ENCODE data around the gene COPS6.

DNA sequence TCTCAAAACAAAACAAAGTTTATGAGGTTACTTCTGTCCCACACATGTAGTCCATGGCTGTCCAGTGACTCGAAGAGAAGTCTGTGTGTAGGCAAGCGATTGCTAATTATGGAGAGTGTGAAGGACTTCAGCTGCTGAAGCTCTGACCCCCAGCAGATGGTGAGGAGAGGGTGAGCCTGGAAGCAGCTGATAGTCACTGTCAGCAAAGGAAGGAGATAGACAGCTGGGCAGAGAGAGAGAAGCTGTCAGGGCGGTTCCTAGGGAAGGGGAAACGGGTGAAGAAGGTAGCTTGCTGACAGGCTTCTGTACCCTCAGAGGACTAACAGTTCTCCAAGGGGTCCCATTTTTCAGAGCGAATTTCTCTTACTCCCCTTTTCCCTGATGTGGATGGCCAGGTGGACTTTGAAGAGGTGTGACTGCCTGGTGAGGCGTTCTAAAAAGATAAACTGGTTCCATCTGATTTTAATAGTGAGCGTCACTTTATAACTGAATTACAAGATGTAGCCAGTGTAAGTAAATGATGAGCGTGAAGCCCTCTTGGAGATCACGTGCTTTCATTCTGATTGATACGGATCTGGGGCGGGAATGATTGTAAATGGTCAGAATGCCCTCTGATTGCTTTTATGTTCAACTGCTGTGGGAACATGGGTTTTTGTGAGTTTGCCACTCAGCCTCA is 27.1 kb upstream of the COPS6 start:
- TF ChIP-seq GABPA (IDR thresholded peaks at IDR 0.05 in 1 of 2, conservative IDR thresholded peaks at IDR 0.05 in 1 of 2): no peak
- TF ChIP-seq, protein P1, sequence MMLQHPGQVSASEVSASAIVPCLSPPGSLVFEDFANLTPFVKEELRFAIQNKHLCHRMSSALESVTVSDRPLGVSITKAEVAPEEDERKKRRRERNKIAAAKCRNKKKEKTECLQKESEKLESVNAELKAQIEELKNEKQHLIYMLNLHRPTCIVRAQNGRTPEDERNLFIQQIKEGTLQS (IDR thresholded peaks at IDR 0.05): no peak
- no peak for TF ChIP-seq RXRA (IDR thresholded peaks at IDR 0.05)
- TF ChIP-seq, protein P2, sequence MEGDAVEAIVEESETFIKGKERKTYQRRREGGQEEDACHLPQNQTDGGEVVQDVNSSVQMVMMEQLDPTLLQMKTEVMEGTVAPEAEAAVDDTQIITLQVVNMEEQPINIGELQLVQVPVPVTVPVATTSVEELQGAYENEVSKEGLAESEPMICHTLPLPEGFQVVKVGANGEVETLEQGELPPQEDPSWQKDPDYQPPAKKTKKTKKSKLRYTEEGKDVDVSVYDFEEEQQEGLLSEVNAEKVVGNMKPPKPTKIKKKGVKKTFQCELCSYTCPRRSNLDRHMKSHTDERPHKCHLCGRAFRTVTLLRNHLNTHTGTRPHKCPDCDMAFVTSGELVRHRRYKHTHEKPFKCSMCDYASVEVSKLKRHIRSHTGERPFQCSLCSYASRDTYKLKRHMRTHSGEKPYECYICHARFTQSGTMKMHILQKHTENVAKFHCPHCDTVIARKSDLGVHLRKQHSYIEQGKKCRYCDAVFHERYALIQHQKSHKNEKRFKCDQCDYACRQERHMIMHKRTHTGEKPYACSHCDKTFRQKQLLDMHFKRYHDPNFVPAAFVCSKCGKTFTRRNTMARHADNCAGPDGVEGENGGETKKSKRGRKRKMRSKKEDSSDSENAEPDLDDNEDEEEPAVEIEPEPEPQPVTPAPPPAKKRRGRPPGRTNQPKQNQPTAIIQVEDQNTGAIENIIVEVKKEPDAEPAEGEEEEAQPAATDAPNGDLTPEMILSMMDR (IDR thresholded peaks at IDR 0.05; ENCODE audit: low read depth, low read length, missing input control): no peak
- no peak for TF ChIP-seq RAD21 (IDR thresholded peaks at IDR 0.05)
- TF ChIP-seq, protein P3, sequence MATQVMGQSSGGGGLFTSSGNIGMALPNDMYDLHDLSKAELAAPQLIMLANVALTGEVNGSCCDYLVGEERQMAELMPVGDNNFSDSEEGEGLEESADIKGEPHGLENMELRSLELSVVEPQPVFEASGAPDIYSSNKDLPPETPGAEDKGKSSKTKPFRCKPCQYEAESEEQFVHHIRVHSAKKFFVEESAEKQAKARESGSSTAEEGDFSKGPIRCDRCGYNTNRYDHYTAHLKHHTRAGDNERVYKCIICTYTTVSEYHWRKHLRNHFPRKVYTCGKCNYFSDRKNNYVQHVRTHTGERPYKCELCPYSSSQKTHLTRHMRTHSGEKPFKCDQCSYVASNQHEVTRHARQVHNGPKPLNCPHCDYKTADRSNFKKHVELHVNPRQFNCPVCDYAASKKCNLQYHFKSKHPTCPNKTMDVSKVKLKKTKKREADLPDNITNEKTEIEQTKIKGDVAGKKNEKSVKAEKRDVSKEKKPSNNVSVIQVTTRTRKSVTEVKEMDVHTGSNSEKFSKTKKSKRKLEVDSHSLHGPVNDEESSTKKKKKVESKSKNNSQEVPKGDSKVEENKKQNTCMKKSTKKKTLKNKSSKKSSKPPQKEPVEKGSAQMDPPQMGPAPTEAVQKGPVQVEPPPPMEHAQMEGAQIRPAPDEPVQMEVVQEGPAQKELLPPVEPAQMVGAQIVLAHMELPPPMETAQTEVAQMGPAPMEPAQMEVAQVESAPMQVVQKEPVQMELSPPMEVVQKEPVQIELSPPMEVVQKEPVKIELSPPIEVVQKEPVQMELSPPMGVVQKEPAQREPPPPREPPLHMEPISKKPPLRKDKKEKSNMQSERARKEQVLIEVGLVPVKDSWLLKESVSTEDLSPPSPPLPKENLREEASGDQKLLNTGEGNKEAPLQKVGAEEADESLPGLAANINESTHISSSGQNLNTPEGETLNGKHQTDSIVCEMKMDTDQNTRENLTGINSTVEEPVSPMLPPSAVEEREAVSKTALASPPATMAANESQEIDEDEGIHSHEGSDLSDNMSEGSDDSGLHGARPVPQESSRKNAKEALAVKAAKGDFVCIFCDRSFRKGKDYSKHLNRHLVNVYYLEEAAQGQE (IDR thresholded peaks at IDR 0.05): no peak
- no peak for TF ChIP-seq SP1 (IDR thresholded peaks at IDR 0.05)
- no peak for TF ChIP-seq TAF1 (conservative IDR thresholded peaks at IDR 0.05)
- TF ChIP-seq YY1 (IDR thresholded peaks at IDR 0.05): no peak
- no peak for TF ChIP-seq JUND (IDR thresholded peaks at IDR 0.05)
- no peak for TF ChIP-seq FOXA1 (IDR thresholded peaks at IDR 0.05)
- TF ChIP-seq, protein P4, sequence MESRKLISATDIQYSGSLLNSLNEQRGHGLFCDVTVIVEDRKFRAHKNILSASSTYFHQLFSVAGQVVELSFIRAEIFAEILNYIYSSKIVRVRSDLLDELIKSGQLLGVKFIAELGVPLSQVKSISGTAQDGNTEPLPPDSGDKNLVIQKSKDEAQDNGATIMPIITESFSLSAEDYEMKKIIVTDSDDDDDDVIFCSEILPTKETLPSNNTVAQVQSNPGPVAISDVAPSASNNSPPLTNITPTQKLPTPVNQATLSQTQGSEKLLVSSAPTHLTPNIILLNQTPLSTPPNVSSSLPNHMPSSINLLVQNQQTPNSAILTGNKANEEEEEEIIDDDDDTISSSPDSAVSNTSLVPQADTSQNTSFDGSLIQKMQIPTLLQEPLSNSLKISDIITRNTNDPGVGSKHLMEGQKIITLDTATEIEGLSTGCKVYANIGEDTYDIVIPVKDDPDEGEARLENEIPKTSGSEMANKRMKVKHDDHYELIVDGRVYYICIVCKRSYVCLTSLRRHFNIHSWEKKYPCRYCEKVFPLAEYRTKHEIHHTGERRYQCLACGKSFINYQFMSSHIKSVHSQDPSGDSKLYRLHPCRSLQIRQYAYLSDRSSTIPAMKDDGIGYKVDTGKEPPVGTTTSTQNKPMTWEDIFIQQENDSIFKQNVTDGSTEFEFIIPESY (IDR thresholded peaks at IDR 0.05): no peak
- no peak for TF ChIP-seq EGR1 (IDR thresholded peaks at IDR 0.05; ENCODE audit: low read depth in 2 of 2)
- TF ChIP-seq, protein P5, sequence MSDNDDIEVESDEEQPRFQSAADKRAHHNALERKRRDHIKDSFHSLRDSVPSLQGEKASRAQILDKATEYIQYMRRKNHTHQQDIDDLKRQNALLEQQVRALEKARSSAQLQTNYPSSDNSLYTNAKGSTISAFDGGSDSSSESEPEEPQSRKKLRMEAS (IDR thresholded peaks at IDR 0.05): no peak
